ENCODE results near the gene COX10.
A peak's percentile ranks its signal among the peaks of the same experiment; 100 is the strongest.

The COX10 gene

GRCh38 chr17:14086189-14086588 lies 16.9 kb downstream of the COX10 start:
- H3K4me3 ChIP-seq, result no peak overlapping the region
- DNase-seq (ENCODE audit: low spot score in 2 of 2), result no peak
- no peaks in the 10 kb centered on the region for H3K27me3 ChIP-seq (ENCODE audit: low read depth)
- in situ Hi-C loops (cut with MboI; ENCODE audit: low sequenced_read_pairs), result no loop called here
- H3K9me3 ChIP-seq, result no peaks in the 10 kb centered on the region
- H3K4me1 ChIP-seq, result no peaks in the 10 kb centered on the region
- no peaks in the 10 kb centered on the region; the same call in 1 of the 2 replicates for H3K36me3 ChIP-seq (replicated peaks)

- Histone ChIP-seq H3K4me3 (no peak overlapping the region), H3K27me3 (ENCODE audit: low read depth) (no peaks in the 10 kb centered on the region), H3K36me3 (replicated peaks) (no peaks in the 10 kb centered on the region), H3K9me3 (no peaks in the 10 kb centered on the region), H3K4me1 (peaks cover 9% of the 10 kb centered on the region)
- no peak for DNase-seq (ENCODE audit: low spot score in 2 of 2)
- in situ Hi-C loops (cut with MboI; ENCODE audit: low sequenced_read_pairs), result no loop called here
Measured at GRCh38 chr17:14089179-14089578, 19.9 kb downstream of the COX10 start.

GRCh38 chr17:14091367-14091766 lies 22.1 kb downstream of the COX10 start:
- no peaks in the 10 kb centered on the region for H3K27me3 ChIP-seq (ENCODE audit: low read depth)
- in situ Hi-C loops (cut with MboI; ENCODE audit: low sequenced_read_pairs), result no loop called here
- H3K36me3 ChIP-seq (replicated peaks), result no peaks in the 10 kb centered on the region
- peaks cover 9% of the 10 kb centered on the region for H3K4me1 ChIP-seq
- no peaks in the 10 kb centered on the region for H3K9me3 ChIP-seq
- DNase-seq (ENCODE audit: low spot score in 2 of 2), result no peak
- H3K4me3 ChIP-seq, result no peak overlapping the region

- H3K27me3 ChIP-seq (ENCODE audit: low read depth), result no peaks in the 10 kb centered on the region
- H3K9me3 ChIP-seq, result no peaks in the 10 kb centered on the region
- in situ Hi-C loops (cut with MboI; ENCODE audit: low sequenced_read_pairs), result no loop called here
- no peak overlapping the region for H3K4me3 ChIP-seq
- H3K4me1 ChIP-seq, result peaks cover 9% of the 10 kb centered on the region
- no peaks in the 10 kb centered on the region for H3K36me3 ChIP-seq (replicated peaks)
- DNase-seq (ENCODE audit: low spot score in 2 of 2), result peak in 1 of 2 experiments; percentile 78
Measured at GRCh38 chr17:14092808-14093207, 23.5 kb downstream of the COX10 start.

GRCh38 chr17:14094676-14095601 lies 25.6 kb downstream of the COX10 start:
- DNase-seq (ENCODE audit: low spot score in 2 of 2), result no peak
- Histone ChIP-seq H3K4me1 (peaks cover 9% of the 10 kb centered on the region), H3K4me3 (no peak overlapping the region), H3K9me3 (no peaks in the 10 kb centered on the region), H3K27me3 (ENCODE audit: low read depth) (no peaks in the 10 kb centered on the region), H3K36me3 (replicated peaks) (no peaks in the 10 kb centered on the region)
- in situ Hi-C loops (cut with MboI; ENCODE audit: low sequenced_read_pairs), result no loop called here

GRCh38 chr17:14095631-14096030 lies 26.3 kb downstream of the COX10 start:
- Histone ChIP-seq H3K27me3 (ENCODE audit: low read depth) (no peaks in the 10 kb centered on the region), H3K36me3 (replicated peaks) (no peaks in the 10 kb centered on the region), H3K4me1 (peaks cover 9% of the 10 kb centered on the region), H3K4me3 (no peak overlapping the region), H3K9me3 (no peaks in the 10 kb centered on the region)
- no peak for DNase-seq (ENCODE audit: low spot score in 2 of 2)
- in situ Hi-C loops (cut with MboI; ENCODE audit: low sequenced_read_pairs), result no loop called here

GRCh38 chr17:14098246-14098645 lies 28.9 kb downstream of the COX10 start:
- H3K4me3 ChIP-seq, result no peak overlapping the region
- H3K9me3 ChIP-seq, result no peaks in the 10 kb centered on the region
- in situ Hi-C loops (cut with MboI; ENCODE audit: low sequenced_read_pairs), result no loop called here
- H3K36me3 ChIP-seq (replicated peaks), result no peaks in the 10 kb centered on the region; the same call in 1 of the 2 replicates
- no peaks in the 10 kb centered on the region; the same call in 1 of the 2 replicates for H3K4me1 ChIP-seq
- DNase-seq (ENCODE audit: low spot score in 2 of 2), result no peak
- H3K27me3 ChIP-seq (ENCODE audit: low read depth), result no peaks in the 10 kb centered on the region

- Histone ChIP-seq H3K4me1 (no peaks in the 10 kb centered on the region), H3K9me3 (no peaks in the 10 kb centered on the region), H3K36me3 (replicated peaks) (no peaks in the 10 kb centered on the region; the same call in 1 of the 2 replicates), H3K27me3 (ENCODE audit: low read depth) (no peaks in the 10 kb centered on the region), H3K4me3 (no peak overlapping the region)
- in situ Hi-C loops (cut with MboI; ENCODE audit: low sequenced_read_pairs), result no loop called here
- DNase-seq (ENCODE audit: low spot score in 2 of 2), result no peak
Measured at GRCh38 chr17:14101976-14102375, 32.7 kb downstream of the COX10 start.

GRCh38 chr17:14103836-14104235 lies 34.5 kb downstream of the COX10 start:
- Histone ChIP-seq H3K4me3 (no peak overlapping the region), H3K36me3 (replicated peaks) (no peaks in the 10 kb centered on the region; the same call in 1 of the 2 replicates), H3K9me3 (no peaks in the 10 kb centered on the region), H3K27me3 (ENCODE audit: low read depth) (no peaks in the 10 kb centered on the region), H3K4me1 (no peaks in the 10 kb centered on the region)
- no peak for DNase-seq (ENCODE audit: low spot score in 2 of 2)
- in situ Hi-C loops (cut with MboI; ENCODE audit: low sequenced_read_pairs), result no loop called here

GRCh38 chr17:14104734-14105133 lies 35.4 kb downstream of the COX10 start:
- Histone ChIP-seq H3K27me3 (ENCODE audit: low read depth) (no peaks in the 10 kb centered on the region), H3K4me1 (no peaks in the 10 kb centered on the region), H3K4me3 (no peak overlapping the region), H3K36me3 (replicated peaks) (no peaks in the 10 kb centered on the region; the same call in 1 of the 2 replicates), H3K9me3 (no peaks in the 10 kb centered on the region)
- in situ Hi-C loops (cut with MboI; ENCODE audit: low sequenced_read_pairs), result no loop called here
- no peak for DNase-seq (ENCODE audit: low spot score in 2 of 2)

- Histone ChIP-seq H3K27me3 (ENCODE audit: low read depth) (no peaks in the 10 kb centered on the region), H3K4me1 (peaks cover 18% of the 10 kb centered on the region), H3K36me3 (replicated peaks) (no peaks in the 10 kb centered on the region), H3K4me3 (no peak overlapping the region), H3K9me3 (no peaks in the 10 kb centered on the region)
- no peak for DNase-seq (ENCODE audit: low spot score in 2 of 2)
- in situ Hi-C loops (cut with MboI; ENCODE audit: low sequenced_read_pairs), result no loop called here
Measured at GRCh38 chr17:14107889-14108288, 38.6 kb downstream of the COX10 start.

GRCh38 chr17:14112407-14112806 lies 43.1 kb downstream of the COX10 start:
- no peak for DNase-seq (ENCODE audit: low spot score in 2 of 2)
- Histone ChIP-seq H3K27me3 (ENCODE audit: low read depth) (no peaks in the 10 kb centered on the region), H3K4me3 (no peak overlapping the region), H3K36me3 (replicated peaks) (no peaks in the 10 kb centered on the region; the same call in 1 of the 2 replicates), H3K9me3 (no peaks in the 10 kb centered on the region), H3K4me1 (peaks cover 31% of the 10 kb centered on the region)
- in situ Hi-C loops (cut with MboI; ENCODE audit: low sequenced_read_pairs), result no loop called here

- Histone ChIP-seq H3K4me3 (no peak overlapping the region), H3K9me3 (no peaks in the 10 kb centered on the region), H3K36me3 (replicated peaks) (no peaks in the 10 kb centered on the region; the same call in 1 of the 2 replicates), H3K4me1 (peaks cover 31% of the 10 kb centered on the region), H3K27me3 (ENCODE audit: low read depth) (no peaks in the 10 kb centered on the region)
- in situ Hi-C loops (cut with MboI; ENCODE audit: low sequenced_read_pairs), result no loop called here
- no peak for DNase-seq (ENCODE audit: low spot score in 2 of 2)
Measured at GRCh38 chr17:14113137-14113536, 43.8 kb downstream of the COX10 start.

- H3K4me1 ChIP-seq, result peaks cover 26% of the 10 kb centered on the region
- DNase-seq (ENCODE audit: low spot score in 2 of 2), result no peak
- no peaks in the 10 kb centered on the region; the same call in 1 of the 2 replicates for H3K36me3 ChIP-seq (replicated peaks)
- H3K9me3 ChIP-seq, result no peaks in the 10 kb centered on the region
- H3K27me3 ChIP-seq (ENCODE audit: low read depth), result no peaks in the 10 kb centered on the region
- in situ Hi-C loops (cut with MboI; ENCODE audit: low sequenced_read_pairs), result no loop called here
- no peak overlapping the region for H3K4me3 ChIP-seq
Measured at GRCh38 chr17:14116263-14117024, 47.1 kb downstream of the COX10 start.
